Measurements from ENCODE around the gene EFNA1. TPM values are rescaled to one million over a fixed set of nuclear protein-coding genes. Genes with fewer than 3 reads are reported as not detected.
A peak's percentile ranks its signal among the peaks of the same experiment; 100 is the strongest.

Gene EFNA1
- total and polyA plus RNA-seq, 2 of the 13 experiments (the other 11 are each of a cell fraction or from before 2014, with no cell fraction given) = 81.8 to 874 TPM

GRCh38 chr1:155167166-155168104 is 39.8 kb downstream of the EFNA1 start (continued):
- TF ChIP-seq, protein P1, sequence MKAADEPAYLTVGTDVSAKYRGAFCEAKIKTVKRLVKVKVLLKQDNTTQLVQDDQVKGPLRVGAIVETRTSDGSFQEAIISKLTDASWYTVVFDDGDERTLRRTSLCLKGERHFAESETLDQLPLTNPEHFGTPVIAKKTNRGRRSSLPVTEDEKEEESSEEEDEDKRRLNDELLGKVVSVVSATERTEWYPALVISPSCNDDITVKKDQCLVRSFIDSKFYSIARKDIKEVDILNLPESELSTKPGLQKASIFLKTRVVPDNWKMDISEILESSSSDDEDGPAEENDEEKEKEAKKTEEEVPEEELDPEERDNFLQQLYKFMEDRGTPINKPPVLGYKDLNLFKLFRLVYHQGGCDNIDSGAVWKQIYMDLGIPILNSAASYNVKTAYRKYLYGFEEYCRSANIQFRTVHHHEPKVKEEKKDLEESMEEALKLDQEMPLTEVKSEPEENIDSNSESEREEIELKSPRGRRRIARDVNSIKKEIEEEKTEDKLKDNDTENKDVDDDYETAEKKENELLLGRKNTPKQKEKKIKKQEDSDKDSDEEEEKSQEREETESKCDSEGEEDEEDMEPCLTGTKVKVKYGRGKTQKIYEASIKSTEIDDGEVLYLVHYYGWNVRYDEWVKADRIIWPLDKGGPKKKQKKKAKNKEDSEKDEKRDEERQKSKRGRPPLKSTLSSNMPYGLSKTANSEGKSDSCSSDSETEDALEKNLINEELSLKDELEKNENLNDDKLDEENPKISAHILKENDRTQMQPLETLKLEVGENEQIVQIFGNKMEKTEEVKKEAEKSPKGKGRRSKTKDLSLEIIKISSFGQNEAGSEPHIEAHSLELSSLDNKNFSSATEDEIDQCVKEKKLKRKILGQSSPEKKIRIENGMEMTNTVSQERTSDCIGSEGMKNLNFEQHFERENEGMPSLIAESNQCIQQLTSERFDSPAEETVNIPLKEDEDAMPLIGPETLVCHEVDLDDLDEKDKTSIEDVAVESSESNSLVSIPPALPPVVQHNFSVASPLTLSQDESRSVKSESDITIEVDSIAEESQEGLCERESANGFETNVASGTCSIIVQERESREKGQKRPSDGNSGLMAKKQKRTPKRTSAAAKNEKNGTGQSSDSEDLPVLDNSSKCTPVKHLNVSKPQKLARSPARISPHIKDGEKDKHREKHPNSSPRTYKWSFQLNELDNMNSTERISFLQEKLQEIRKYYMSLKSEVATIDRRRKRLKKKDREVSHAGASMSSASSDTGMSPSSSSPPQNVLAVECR (CRISPR knock-in tag; IDR thresholded peaks at IDR 0.05; ENCODE audit: borderline replicate concordance) = peak; percentile 44
- TF ChIP-seq TFAP4 (IDR thresholded peaks at IDR 0.05; ENCODE audit: borderline replicate concordance, low read depth) = no peak
- no peak for TF ChIP-seq ZSCAN22 (CRISPR knock-in tag; IDR thresholded peaks at IDR 0.05)
- no peak for TF ChIP-seq ZNF761 (CRISPR knock-in tag; conservative IDR thresholded peaks at IDR 0.05)
- no peak for TF ChIP-seq ZNF841 (CRISPR knock-in tag; IDR thresholded peaks at IDR 0.05; ENCODE audit: borderline replicate concordance)
- TF ChIP-seq SATB2 (CRISPR knock-in tag; IDR thresholded peaks at IDR 0.05) = no peak
- TF ChIP-seq UBTF (CRISPR knock-in tag; IDR thresholded peaks at IDR 0.05) = peak; percentile 62
- TF ChIP-seq CAMTA2 (CRISPR knock-in tag; IDR thresholded peaks at IDR 0.05; ENCODE audit: borderline replicate concordance) = no peak
- TF ChIP-seq BCL6 (CRISPR knock-in tag; IDR thresholded peaks at IDR 0.05) = no peak
- TF ChIP-seq, protein P2, sequence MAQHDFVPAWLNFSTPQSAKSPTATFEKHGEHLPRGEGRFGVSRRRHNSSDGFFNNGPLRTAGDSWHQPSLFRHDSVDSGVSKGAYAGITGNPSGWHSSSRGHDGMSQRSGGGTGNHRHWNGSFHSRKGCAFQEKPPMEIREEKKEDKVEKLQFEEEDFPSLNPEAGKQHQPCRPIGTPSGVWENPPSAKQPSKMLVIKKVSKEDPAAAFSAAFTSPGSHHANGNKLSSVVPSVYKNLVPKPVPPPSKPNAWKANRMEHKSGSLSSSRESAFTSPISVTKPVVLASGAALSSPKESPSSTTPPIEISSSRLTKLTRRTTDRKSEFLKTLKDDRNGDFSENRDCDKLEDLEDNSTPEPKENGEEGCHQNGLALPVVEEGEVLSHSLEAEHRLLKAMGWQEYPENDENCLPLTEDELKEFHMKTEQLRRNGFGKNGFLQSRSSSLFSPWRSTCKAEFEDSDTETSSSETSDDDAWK (CRISPR knock-in tag; IDR thresholded peaks at IDR 0.05) = no peak
- TF ChIP-seq NFYC (CRISPR knock-in tag; IDR thresholded peaks at IDR 0.05) = no peak
- no peak for TF ChIP-seq RARG (CRISPR knock-in tag; IDR thresholded peaks at IDR 0.05; ENCODE audit: low read depth)
- TF ChIP-seq NR3C1 (CRISPR knock-in tag; IDR thresholded peaks at IDR 0.05) = no peak
- TF ChIP-seq ZNF562 (CRISPR knock-in tag; IDR thresholded peaks at IDR 0.05; ENCODE audit: borderline replicate concordance) = no peak
- no peak; the same call in 1 of the 2 replicates for TF ChIP-seq ZBED4 (CRISPR knock-in tag; IDR thresholded peaks at IDR 0.05; ENCODE audit: borderline replicate concordance)

Data from HepG2 (cell line).